K562 (cell line): ENCODE results near the gene EYA3. TPM values are rescaled to one million over a fixed set of nuclear protein-coding genes. Genes with fewer than 3 reads are reported as not detected.

Source experiments
- CREM ChIP-seq: IDR thresholded peaks from 2 replicates; pipeline ENCODE4 v1.6.1; 2014; ENCODE audit warnings: antibody characterized with exemption, low read depth
- ETS2 ChIP-seq: IDR thresholded peaks from 2 replicates; pipeline ENCODE4 v1.6.1; 2016; ENCODE audit warnings: borderline replicate concordance, missing genetic modification characterization, mild to moderate bottlenecking, moderate library complexity, missing compliant biosample characterization; ENCODE audit not compliant: poor library complexity, severe bottlenecking
- HNRNPK ChIP-seq: fragments of 200-400 bp; formaldehyde crosslinking; IDR thresholded peaks from one replicate; pipeline ENCODE4 v1.6.1; 2018; ENCODE audit warnings: mild to moderate bottlenecking, low read depth, low read length; ENCODE audit not compliant: poor library complexity, severe bottlenecking
- JUND ChIP-seq, 2 experiments: IDR thresholded peaks; 2 replicates in 1 of 2; 3 replicates in 1 of 2; pipeline ENCODE4 v1.6.1; 2011; ENCODE audit warnings: borderline replicate concordance in 2 of 2, low read depth in 2 of 2, low read length in 2 of 2, improper control_type of control experiment in 1 of 2, missing biosample characterization in 1 of 2, missing genetic modification characterization in 1 of 2, missing genetic modification reagents in 1 of 2
- MCM5 ChIP-seq: fragments of 450-650 bp; IDR thresholded peaks from 2 replicates; pipeline ENCODE4 v1.6.1; 2016; ENCODE audit warnings: low read depth
- MYC ChIP-seq, 2 experiments: fragments of 250-450 bp in 1 of 2; sonication (Bioruptor Pico) in 1 of 2; IDR thresholded peaks; 2 replicates each; pipeline versions ENCODE4 v1.5.1 to v1.6.1; 2012 to 2021; ENCODE audit warnings: low read depth in 2 of 2, borderline replicate concordance in 1 of 2, improper control_type of control experiment in 1 of 2, low read length in 1 of 2, mild to moderate bottlenecking in 1 of 2, moderate library complexity in 1 of 2
- NR3C1 ChIP-seq: sonication (generic); formaldehyde crosslinking; IDR thresholded peaks from 2 replicates; pipeline ENCODE4 v1.8.1; 2022; ENCODE audit warnings: missing genetic modification reagents
- OTX1 ChIP-seq: fragments of 450-650 bp; formaldehyde crosslinking; IDR thresholded peaks from 2 replicates; pipeline ENCODE4 v1.4.0; 2022; ENCODE audit warnings: mild to moderate bottlenecking
- POLR2G ChIP-seq: fragments of 200-400 bp; formaldehyde crosslinking; IDR thresholded peaks from 2 replicates; pipeline ENCODE4 v1.6.1; 2017; ENCODE audit warnings: low read depth, mild to moderate bottlenecking, antibody characterized with exemption, low read length, moderate library complexity
- SIN3B ChIP-seq: fragments of 450-650 bp; IDR thresholded peaks from 2 replicates; pipeline ENCODE4 v1.6.1; 2017; ENCODE audit warnings: low read depth, mild to moderate bottlenecking, moderate library complexity
- SLC30A9 ChIP-seq: fragments of 250-450 bp; sonication (Bioruptor Pico); IDR thresholded peaks from 2 replicates; pipeline ENCODE4 v1.8.0; 2022; ENCODE audit warnings: mild to moderate bottlenecking, moderate library complexity
- SNIP1 ChIP-seq: fragments of 450-650 bp; IDR thresholded peaks from 2 replicates; pipeline ENCODE4 v1.7.1; 2017; ENCODE audit warnings: low read depth, mild to moderate bottlenecking
- SUPT5H ChIP-seq: fragments of 450-650 bp; IDR thresholded peaks from 2 replicates; pipeline ENCODE4 v1.6.1; 2016
- TCF3 ChIP-seq: sonication (generic); formaldehyde crosslinking; IDR thresholded peaks from 2 replicates; pipeline ENCODE4 v1.4.0; 2020; ENCODE audit warnings: mild to moderate bottlenecking, missing genetic modification reagents
- TGIF2 ChIP-seq: sonication (generic); formaldehyde crosslinking; IDR thresholded peaks from 2 replicates; pipeline ENCODE4 v1.8.1; 2022; ENCODE audit warnings: mild to moderate bottlenecking, missing genetic modification reagents, moderate library complexity
- ZBED1 ChIP-seq: IDR thresholded peaks from 2 replicates; pipeline ENCODE4 v1.6.1; 2014
- ZEB2 ChIP-seq: fragments of 450-650 bp; IDR thresholded peaks from 2 replicates; pipeline ENCODE4 v1.6.1; 2016
- ZNF282 ChIP-seq: sonication (generic); formaldehyde crosslinking; IDR thresholded peaks from 2 replicates; pipeline ENCODE4 v1.8.1; 2023; ENCODE audit warnings: missing genetic modification reagents
- polyA plus RNA-seq, 8 experiments: library from polyadenylated mRNA; depleted of rRNA in 4 of 8; stranded (reverse) in 5 of 8; unstranded in 3 of 8; fragments of >200 nt; fragmentation: Nextera tagmentation in 2 of 8; fragmentation: Illumina TruSeq in 1 of 8; extraction: Ambion mirVana in 2 of 8; extraction: Trizol in 1 of 8; gene quantifications; 2 replicates each; pipeline versions ENCODE4 v1.2.1 to v1.2.3, GENCODE V29; 2011 to 2014; ENCODE audit warnings: inconsistent platforms in 1 of 8, missing spikeins in 1 of 8
- total RNA-seq, 7 experiments: library from RNA; depleted of rRNA in 6 of 7; stranded (reverse); fragments of >200 nt in 6 of 7; fragmentation: Illumina TruSeq in 2 of 7; extraction: Trizol in 2 of 7; gene quantifications; 2 replicates each; pipeline versions ENCODE4 v1.2.1 to v1.2.3, GENCODE V29; 2011 to 2021; ENCODE audit warnings: low replicate concordance in 1 of 7
- TF ChIP-seq, protein P1 (sequence below): fragments of 450-650 bp; IDR thresholded peaks from 2 replicates; pipeline ENCODE4 v1.6.1; 2017; ENCODE audit warnings: antibody characterized with exemption, mild to moderate bottlenecking
- TF ChIP-seq, protein P2 (sequence below): IDR thresholded peaks from 2 replicates; pipeline ENCODE4 v1.6.1; 2012; ENCODE audit warnings: low read depth, low read length, improper control_type of control experiment, borderline replicate concordance
- TF ChIP-seq, protein P3 (sequence below), 2 experiments: fragments of 250-450 bp in 1 of 2; fragments of 450-650 bp in 1 of 2; sonication (Bioruptor Pico) in 1 of 2; IDR thresholded peaks; 2 replicates each; pipeline versions ENCODE4 v1.6.1 to v1.8.0; 2016 to 2021; ENCODE audit warnings: mild to moderate bottlenecking in 2 of 2, moderate library complexity in 2 of 2, missing compliant biosample characterization in 1 of 2, missing genetic modification characterization in 1 of 2
- TF ChIP-seq, protein P4 (sequence below): fragments of 450-650 bp; formaldehyde crosslinking; conservative IDR thresholded peaks from 2 replicates; pipeline ENCODE4 v1.4.0; 2022; ENCODE audit warnings: mild to moderate bottlenecking, missing genetic modification characterization

Gene EYA3
- total and polyA plus RNA-seq, 9 of the 15 experiments (the other 6 are each of a cell fraction or from before 2014, with no cell fraction given): 21.7 to 64.0 (median 43.6) TPM

DNA sequence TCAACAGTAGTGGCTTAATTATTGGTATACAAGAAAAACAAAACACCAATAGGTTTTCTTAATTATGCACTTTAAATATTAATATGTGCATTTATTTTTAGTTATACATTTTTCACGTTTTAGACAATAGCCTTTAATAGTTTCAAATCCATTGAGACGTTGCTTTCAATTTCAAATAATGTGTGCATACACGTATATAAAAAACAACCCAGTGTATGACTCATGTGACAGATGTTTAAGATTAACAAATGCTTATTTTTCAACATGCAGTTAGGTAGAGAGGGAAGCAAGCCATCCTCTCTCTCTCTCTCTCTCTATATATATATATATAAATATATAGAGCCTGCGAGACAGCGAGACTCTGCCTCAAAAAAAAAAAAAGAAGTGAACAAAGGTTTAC, 24.3 kb downstream of the EYA3 start (continued):
- TF ChIP-seq JUND (IDR thresholded peaks at IDR 0.05; ENCODE audit: borderline replicate concordance, low read depth, low read length) (peak; percentile 82), JUND (tag; IDR thresholded peaks at IDR 0.05; ENCODE audit: borderline replicate concordance, low read depth, low read length) (peak; percentile 55; the same call in 1 of the 3 replicates), SNIP1 (no peak), HNRNPK (no peak), MCM5 (no peak), ZNF282 (CRISPR knock-in tag) (no peak), MYC (IDR thresholded peaks at IDR 0.05; ENCODE audit: low read depth, low read length) (0 out of 2 replicates have a peak, but pooled peaks have one; percentile 14), MYC (CRISPR knock-in tag; IDR thresholded peaks at IDR 0.05; ENCODE audit: borderline replicate concordance, low read depth) (no peak), SUPT5H (no peak), CREM (no peak), ZEB2 (no peak), SLC30A9 (CRISPR knock-in tag) (no peak), ZBED1 (no peak), OTX1 (CRISPR knock-in tag) (no peak), TCF3 (no peak), ETS2 (no peak), POLR2G (no peak), NR3C1 (no peak), SIN3B (no peak), TGIF2 (CRISPR knock-in tag) (no peak)
- TF ChIP-seq, protein P1, sequence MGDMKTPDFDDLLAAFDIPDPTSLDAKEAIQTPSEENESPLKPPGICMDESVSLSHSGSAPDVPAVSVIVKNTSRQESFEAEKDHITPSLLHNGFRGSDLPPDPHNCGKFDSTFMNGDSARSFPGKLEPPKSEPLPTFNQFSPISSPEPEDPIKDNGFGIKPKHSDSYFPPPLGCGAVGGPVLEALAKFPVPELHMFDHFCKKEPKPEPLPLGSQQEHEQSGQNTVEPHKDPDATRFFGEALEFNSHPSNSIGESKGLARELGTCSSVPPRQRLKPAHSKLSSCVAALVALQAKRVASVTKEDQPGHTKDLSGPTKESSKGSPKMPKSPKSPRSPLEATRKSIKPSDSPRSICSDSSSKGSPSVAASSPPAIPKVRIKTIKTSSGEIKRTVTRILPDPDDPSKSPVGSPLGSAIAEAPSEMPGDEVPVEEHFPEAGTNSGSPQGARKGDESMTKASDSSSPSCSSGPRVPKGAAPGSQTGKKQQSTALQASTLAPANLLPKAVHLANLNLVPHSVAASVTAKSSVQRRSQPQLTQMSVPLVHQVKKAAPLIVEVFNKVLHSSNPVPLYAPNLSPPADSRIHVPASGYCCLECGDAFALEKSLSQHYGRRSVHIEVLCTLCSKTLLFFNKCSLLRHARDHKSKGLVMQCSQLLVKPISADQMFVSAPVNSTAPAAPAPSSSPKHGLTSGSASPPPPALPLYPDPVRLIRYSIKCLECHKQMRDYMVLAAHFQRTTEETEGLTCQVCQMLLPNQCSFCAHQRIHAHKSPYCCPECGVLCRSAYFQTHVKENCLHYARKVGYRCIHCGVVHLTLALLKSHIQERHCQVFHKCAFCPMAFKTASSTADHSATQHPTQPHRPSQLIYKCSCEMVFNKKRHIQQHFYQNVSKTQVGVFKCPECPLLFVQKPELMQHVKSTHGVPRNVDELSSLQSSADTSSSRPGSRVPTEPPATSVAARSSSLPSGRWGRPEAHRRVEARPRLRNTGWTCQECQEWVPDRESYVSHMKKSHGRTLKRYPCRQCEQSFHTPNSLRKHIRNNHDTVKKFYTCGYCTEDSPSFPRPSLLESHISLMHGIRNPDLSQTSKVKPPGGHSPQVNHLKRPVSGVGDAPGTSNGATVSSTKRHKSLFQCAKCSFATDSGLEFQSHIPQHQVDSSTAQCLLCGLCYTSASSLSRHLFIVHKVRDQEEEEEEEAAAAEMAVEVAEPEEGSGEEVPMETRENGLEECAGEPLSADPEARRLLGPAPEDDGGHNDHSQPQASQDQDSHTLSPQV: 0 out of 2 replicates have a peak, but pooled peaks have one; percentile 31
- TF ChIP-seq, protein P2, sequence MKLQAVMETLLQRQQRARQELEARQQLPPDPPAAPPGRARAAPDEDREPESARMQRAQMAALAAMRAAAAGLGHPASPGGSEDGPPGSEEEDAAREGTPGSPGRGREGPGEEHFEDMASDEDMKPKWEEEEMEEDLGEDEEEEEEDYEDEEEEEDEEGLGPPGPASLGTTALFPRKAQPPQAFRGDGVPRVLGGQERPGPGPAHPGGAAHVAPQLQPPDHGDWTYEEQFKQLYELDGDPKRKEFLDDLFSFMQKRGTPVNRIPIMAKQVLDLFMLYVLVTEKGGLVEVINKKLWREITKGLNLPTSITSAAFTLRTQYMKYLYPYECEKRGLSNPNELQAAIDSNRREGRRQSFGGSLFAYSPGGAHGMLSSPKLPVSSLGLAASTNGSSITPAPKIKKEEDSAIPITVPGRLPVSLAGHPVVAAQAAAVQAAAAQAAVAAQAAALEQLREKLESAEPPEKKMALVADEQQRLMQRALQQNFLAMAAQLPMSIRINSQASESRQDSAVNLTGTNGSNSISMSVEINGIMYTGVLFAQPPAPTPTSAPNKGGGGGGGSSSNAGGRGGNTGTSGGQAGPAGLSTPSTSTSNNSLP: no peak; the same call in 1 of the 2 replicates
- TF ChIP-seq, protein P3, sequence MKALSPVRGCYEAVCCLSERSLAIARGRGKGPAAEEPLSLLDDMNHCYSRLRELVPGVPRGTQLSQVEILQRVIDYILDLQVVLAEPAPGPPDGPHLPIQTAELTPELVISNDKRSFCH (CRISPR knock-in tag; IDR thresholded peaks at IDR 0.05): no peak
- TF ChIP-seq, protein P3 (tag; IDR thresholded peaks at IDR 0.05): no peak
- TF ChIP-seq, protein P4, sequence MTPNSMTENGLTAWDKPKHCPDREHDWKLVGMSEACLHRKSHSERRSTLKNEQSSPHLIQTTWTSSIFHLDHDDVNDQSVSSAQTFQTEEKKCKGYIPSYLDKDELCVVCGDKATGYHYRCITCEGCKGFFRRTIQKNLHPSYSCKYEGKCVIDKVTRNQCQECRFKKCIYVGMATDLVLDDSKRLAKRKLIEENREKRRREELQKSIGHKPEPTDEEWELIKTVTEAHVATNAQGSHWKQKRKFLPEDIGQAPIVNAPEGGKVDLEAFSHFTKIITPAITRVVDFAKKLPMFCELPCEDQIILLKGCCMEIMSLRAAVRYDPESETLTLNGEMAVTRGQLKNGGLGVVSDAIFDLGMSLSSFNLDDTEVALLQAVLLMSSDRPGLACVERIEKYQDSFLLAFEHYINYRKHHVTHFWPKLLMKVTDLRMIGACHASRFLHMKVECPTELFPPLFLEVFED (CRISPR knock-in tag): no peak
